ENCODE results near the gene NUPR2. TPM values are rescaled to one million over a fixed set of nuclear protein-coding genes. Genes with fewer than 3 reads are reported as not detected.
"Not testable (repeated sequence)": the region's sequence is repeated elsewhere in the genome, so short reads cannot be mapped to it uniquely, and the experiment has no call there.

The NUPR2 gene
- total RNA-seq, 4 donors from 2014 or later: not detected

DNA sequence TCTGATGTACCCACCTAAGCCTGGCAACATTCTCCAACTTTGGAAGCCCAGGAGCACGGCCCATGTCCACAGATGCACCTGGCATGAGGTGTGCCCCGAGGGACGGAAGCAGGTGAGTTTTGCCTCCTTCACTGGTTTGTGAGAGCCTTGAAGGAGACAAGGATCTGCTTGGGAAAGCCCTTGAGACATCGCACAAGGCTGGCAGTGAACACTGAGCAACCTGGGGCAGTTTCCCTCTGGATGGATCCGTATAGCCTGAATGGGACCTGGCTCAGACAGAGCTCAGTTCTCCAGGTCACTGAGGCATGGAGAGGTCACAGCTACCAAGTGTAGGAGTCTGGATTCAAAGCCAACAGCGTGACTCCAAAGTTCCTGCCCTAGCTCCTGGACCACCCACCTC is 8.8 kb upstream of the NUPR2 start:
- in situ Hi-C loops (cut with MboI; ENCODE audit: low sequenced_read_pairs in 4 of 4) (no loop called here), intact Hi-C loops (cut with DNase I; ENCODE audit: low total_unique reads) (no loop called here)
- Histone ChIP-seq H3K36me3 (no peaks in the 10 kb centered on the region), H3K27ac (no peak overlapping the region), H3K27me3 (no peaks in the 10 kb centered on the region), H3K4me1 (no peaks in the 10 kb centered on the region), H3K9me3 (no peaks in the 10 kb centered on the region), H3K4me3 (no peak overlapping the region)
- TF ChIP-seq, protein P1, sequence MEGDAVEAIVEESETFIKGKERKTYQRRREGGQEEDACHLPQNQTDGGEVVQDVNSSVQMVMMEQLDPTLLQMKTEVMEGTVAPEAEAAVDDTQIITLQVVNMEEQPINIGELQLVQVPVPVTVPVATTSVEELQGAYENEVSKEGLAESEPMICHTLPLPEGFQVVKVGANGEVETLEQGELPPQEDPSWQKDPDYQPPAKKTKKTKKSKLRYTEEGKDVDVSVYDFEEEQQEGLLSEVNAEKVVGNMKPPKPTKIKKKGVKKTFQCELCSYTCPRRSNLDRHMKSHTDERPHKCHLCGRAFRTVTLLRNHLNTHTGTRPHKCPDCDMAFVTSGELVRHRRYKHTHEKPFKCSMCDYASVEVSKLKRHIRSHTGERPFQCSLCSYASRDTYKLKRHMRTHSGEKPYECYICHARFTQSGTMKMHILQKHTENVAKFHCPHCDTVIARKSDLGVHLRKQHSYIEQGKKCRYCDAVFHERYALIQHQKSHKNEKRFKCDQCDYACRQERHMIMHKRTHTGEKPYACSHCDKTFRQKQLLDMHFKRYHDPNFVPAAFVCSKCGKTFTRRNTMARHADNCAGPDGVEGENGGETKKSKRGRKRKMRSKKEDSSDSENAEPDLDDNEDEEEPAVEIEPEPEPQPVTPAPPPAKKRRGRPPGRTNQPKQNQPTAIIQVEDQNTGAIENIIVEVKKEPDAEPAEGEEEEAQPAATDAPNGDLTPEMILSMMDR (IDR thresholded peaks at IDR 0.05 in 4 of 5, conservative IDR thresholded peaks at IDR 0.05 in 1 of 5): no peak
- TF ChIP-seq POLR2A (IDR thresholded peaks at IDR 0.05): no peak
- DNase-seq (no peak), ATAC-seq (no peak)

DNA sequence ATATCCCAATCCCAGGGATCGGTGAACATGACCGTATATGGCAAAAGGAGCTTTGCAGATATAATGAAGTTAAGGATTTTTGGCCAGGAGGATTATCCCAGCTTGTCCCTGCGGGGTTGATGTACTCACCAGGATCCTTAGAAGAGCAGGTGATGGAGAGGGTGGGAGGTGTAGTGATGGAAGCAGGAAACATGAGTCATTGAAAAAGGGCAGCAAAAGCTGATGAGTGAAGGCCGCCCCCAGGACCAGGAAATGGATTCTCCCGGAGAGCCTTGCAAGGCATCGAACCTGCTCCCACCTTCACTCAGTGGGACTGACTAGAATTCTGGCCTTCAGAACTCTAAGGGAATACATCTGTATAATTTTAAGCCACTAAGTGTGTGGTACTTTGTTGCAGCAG is 5.2 kb upstream of the NUPR2 start:
- ATAC-seq (no peak), DNase-seq (no peak)
- no peak overlapping the region for H3K27ac ChIP-seq
- no peak overlapping the region for H3K4me3 ChIP-seq
- intact Hi-C loops (cut with DNase I; ENCODE audit: low total_unique reads) (no loop called here), in situ Hi-C loops (cut with MboI; ENCODE audit: low sequenced_read_pairs in 4 of 4) (no loop called here)
- no peak for TF ChIP-seq POLR2A (IDR thresholded peaks at IDR 0.05)
- TF ChIP-seq, protein P1 (IDR thresholded peaks at IDR 0.05 in 4 of 5, conservative IDR thresholded peaks at IDR 0.05 in 1 of 5): no peak
- no peaks in the 10 kb centered on the region for H3K4me1 ChIP-seq
- no peaks in the 10 kb centered on the region for H3K36me3 ChIP-seq
- H3K27me3 ChIP-seq: peaks cover 0 to 6% (median 1%) of the 10 kb centered on the region in 3 donors
- no peaks in the 10 kb centered on the region for H3K9me3 ChIP-seq

DNA sequence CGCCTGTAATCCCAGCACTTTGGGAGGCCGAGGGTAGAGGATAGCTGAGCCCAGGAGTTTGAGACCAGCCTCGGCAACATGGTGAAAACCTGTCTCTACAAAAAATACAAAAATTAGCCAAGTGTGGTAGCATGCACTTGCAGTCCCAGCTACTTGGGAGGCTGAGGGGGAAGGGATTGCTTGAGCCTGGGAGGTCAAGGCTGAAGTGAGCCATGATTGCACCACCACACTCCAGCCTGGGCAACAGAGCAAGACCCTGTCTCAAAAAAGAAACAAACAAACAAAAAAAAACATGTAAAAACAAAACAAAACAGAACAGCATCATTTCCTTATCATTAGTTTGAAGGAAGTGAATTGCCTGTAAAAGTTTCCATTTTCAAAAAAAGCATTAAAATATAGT is 4.0 kb downstream of the NUPR2 start:
- H3K36me3 ChIP-seq; ATAC-seq; H3K4me3 ChIP-seq; intact Hi-C loops (cut with DNase I; ENCODE audit: low total_unique reads); H3K27ac ChIP-seq; DNase-seq; in situ Hi-C loops (cut with MboI; ENCODE audit: low sequenced_read_pairs in 4 of 4); H3K4me1 ChIP-seq; H3K9me3 ChIP-seq: not testable (repeated sequence)
- H3K27me3 ChIP-seq: peaks cover 9 to 13% (median 11%) of the 10 kb centered on the region in 3 donors

DNA sequence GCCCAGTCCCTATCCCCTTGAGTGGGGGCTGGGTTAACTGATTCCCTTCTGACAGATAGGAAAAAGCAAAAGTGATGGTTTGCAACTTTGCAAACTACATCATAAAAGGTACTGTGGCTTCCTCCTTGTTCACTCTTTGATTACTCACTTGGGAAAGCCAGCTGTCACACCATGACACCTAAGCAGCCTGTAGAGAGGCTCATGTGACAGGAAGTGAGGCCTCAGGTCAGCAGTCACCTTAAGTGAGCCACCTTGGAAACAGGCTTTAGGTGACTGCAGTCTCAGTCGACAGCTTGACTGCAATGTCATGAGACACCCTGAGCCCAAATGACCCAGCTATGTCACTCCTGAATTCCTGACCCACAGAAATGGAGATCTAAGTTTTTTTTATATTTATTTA is 5.6 kb downstream of the NUPR2 start:
- Histone ChIP-seq H3K36me3 (no peaks in the 10 kb centered on the region), H3K4me1 (peaks cover 0 to 3% of the 10 kb centered on the region in 2 donors), H3K27me3 (peaks cover 0 to 2% (median under 1%) of the 10 kb centered on the region in 3 donors), H3K27ac (no peak overlapping the region), H3K4me3 (no peak overlapping the region), H3K9me3 (no peaks in the 10 kb centered on the region)
- intact Hi-C loops (cut with DNase I; ENCODE audit: low total_unique reads) (no loop called here), in situ Hi-C loops (cut with MboI; ENCODE audit: low sequenced_read_pairs in 4 of 4) (no loop called here)
- no peak for DNase-seq
- ATAC-seq: no peak
- no peak for TF ChIP-seq POLR2A (IDR thresholded peaks at IDR 0.05)
- TF ChIP-seq, protein P1 (IDR thresholded peaks at IDR 0.05 in 4 of 5, conservative IDR thresholded peaks at IDR 0.05 in 1 of 5): no peak

DNA sequence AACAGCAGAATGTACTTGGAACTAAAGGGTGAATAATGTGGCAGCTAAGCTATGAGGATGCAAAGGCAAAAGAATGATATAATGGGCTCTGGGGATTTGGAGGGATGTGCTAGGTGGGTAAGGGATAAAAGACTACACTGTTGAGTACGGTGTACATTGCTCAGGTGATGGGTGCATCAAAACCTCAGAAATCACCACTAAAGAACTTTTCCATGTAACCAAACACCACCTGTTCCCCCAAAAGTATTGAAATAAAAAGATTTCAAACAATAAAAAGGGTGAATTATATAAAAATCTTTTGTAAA is 8.3 kb downstream of the NUPR2 start:
- in situ Hi-C loops (cut with MboI; ENCODE audit: low sequenced_read_pairs in 4 of 4) (no loop called here), intact Hi-C loops (cut with DNase I; ENCODE audit: low total_unique reads) (loop anchor here (2.0 to 10.0 kb wide), 4 partner anchors 15 to 533 kb away; partner anchors contain the start of genes CCT6A, PHKG1, PSPH and VOPP1)
- ATAC-seq (no peak), DNase-seq (no peak)
- H3K9me3 ChIP-seq: no peaks in the 10 kb centered on the region
- TF ChIP-seq, protein P1 (IDR thresholded peaks at IDR 0.05 in 4 of 5, conservative IDR thresholded peaks at IDR 0.05 in 1 of 5): no peak
- no peak for TF ChIP-seq POLR2A (IDR thresholded peaks at IDR 0.05)
- peaks cover 18 to 19% of the 10 kb centered on the region in 2 donors for H3K4me1 ChIP-seq
- H3K36me3 ChIP-seq: peaks cover 0 to 14% of the 10 kb centered on the region in 2 donors
- H3K27me3 ChIP-seq: no peaks in the 10 kb centered on the region
- H3K4me3 ChIP-seq: no peak overlapping the region
- H3K27ac ChIP-seq: no peak overlapping the region

Data from gastrocnemius medialis (tissue), 4 donors.